Adrenal gland (tissue), 5 donors: ENCODE results near the gene RIN2.

Experiments
- POLR2A ChIP-seq, 2 donors: fragments of 450-650 bp; IDR thresholded peaks; one replicate each; pipeline ENCODE4 v1.6.1; 2017; ENCODE audit warnings: antibody characterized with exemption in 2 of 2, mild to moderate bottlenecking in 2 of 2, moderate library complexity in 1 of 2
- TF ChIP-seq, protein P1 (sequence below), 6 experiments: fragments of 450-650 bp in 4 of 6; fragments of 200-600 bp in 2 of 6; sonication (generic) in 1 of 6; IDR thresholded peaks; 1 replicate in 5 of 6; 2 replicates in 1 of 6; pipeline versions ENCODE4 v1.5.1 to v1.8.0; 2016 to 2021; ENCODE audit warnings: antibody characterized with exemption in 6 of 6, mild to moderate bottlenecking in 2 of 6, moderate library complexity in 1 of 6
- donor health status: DM: no; HTN: no; CAD: no.

DNA sequence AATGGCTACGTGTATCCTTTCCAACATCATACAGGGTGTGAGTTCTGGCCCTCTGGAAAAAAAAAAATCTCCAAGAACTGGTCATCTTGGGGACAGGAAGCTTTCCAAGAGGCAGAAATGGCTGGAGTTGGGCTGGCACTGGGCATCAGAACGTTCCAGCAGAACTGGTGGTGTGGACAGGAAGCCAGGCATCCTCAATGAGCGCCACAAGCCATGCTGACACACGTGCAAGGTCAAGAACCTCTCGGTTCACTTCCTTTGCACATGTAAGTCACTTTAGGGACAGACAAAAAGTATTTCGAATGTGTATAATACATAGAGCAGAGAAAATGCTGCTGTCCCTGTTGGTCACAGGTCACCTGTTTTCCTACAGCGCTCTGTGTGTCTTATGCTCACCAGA lies 27.4 kb upstream of the RIN2 start:
- TF ChIP-seq, protein P1, sequence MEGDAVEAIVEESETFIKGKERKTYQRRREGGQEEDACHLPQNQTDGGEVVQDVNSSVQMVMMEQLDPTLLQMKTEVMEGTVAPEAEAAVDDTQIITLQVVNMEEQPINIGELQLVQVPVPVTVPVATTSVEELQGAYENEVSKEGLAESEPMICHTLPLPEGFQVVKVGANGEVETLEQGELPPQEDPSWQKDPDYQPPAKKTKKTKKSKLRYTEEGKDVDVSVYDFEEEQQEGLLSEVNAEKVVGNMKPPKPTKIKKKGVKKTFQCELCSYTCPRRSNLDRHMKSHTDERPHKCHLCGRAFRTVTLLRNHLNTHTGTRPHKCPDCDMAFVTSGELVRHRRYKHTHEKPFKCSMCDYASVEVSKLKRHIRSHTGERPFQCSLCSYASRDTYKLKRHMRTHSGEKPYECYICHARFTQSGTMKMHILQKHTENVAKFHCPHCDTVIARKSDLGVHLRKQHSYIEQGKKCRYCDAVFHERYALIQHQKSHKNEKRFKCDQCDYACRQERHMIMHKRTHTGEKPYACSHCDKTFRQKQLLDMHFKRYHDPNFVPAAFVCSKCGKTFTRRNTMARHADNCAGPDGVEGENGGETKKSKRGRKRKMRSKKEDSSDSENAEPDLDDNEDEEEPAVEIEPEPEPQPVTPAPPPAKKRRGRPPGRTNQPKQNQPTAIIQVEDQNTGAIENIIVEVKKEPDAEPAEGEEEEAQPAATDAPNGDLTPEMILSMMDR (IDR thresholded peaks at IDR 0.05) = no peak
- no peak for TF ChIP-seq POLR2A (IDR thresholded peaks at IDR 0.05)
